Middle frontal gyrus (tissue), 1 donor: Measurements from ENCODE around the gene SMIM24.
A peak's percentile ranks its signal among the peaks of the same experiment; 100 is the strongest.

Source experiments
- DNase-seq: peaks from one replicate; pipeline ENCODE4 v3.0.0-alpha.2; 2015; ENCODE audit warnings: low spot score; ENCODE audit errors: extremely low spot score

SMIM24 gene

DNA sequence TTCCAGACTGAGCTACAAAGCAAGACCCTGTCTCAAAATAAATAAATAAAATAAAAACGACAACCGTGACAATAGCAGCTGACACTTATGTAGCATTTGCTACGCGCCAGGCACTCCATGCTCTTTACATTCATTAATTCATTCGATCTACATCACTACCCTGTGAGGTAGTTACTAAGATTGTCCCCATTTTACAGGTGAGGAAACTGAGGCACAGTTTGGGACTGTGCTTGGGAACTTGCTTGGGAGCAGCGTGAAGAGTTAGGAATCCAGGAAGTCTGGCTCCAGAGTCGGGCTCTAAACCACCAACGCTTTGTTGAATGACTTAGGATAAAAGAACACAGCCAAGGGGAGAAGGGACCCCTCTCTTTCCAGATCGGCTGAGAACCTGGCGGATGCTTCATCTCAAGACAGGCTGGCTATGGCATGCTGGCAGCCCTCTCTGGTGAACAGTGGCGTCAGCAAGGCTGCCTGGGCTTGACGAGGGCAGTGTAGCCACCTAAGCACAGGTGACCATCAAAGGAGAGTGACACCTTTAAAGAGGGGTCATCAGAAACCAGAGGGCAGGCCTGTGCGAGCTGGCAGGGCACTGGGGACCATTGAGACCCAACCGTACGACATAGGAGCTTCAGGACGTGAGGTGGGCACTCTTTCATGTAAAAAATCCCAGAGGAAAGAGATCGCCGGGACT is 19.6 kb upstream of the SMIM24 start:
- no peak for DNase-seq

GRCh38 chr19:3497757-3498520 is 17.6 kb upstream of the SMIM24 start:
- no peak for DNase-seq

DNA sequence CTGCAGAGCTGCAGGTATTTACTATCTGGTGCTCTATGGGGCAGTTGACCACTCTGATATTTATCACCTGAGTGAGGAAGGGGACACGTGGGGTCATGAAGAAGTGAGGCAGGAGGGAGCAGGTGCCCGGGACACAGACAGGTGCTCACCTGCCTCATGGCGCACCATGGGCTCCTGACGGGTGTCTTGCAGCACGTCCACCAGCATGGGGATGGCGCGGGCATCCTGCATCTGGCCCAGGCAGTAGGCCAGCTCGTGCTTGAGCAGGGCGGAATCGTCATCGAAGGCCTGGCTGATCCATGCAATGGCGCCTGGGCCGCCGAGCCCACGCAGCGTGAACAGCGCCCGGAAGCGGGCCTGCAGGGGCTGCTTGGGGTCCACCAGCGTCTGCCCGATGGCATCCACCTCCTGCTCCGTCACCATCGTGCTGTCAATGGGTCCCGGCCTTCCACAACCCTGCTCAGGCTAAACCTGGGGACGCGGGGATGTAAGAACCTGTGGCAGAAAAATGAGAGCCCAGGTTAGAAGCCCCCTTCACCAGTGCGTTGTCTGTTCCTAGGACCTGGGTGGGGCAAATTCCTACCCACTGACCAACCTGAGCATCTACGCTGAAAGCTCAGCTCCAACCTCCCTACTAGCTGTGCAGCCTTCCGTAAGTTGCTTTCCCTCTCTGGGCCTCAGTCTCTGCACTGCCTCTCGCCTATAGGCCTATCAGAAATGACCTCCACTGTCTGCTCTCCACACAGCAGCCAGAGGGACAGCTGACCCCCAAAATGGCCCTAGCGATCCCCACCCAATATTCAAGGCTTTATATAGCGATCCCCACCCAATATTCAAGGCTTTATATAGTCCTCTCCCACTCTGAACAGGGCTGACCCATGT is 16.3 kb upstream of the SMIM24 start:
- no peak for DNase-seq

DNA sequence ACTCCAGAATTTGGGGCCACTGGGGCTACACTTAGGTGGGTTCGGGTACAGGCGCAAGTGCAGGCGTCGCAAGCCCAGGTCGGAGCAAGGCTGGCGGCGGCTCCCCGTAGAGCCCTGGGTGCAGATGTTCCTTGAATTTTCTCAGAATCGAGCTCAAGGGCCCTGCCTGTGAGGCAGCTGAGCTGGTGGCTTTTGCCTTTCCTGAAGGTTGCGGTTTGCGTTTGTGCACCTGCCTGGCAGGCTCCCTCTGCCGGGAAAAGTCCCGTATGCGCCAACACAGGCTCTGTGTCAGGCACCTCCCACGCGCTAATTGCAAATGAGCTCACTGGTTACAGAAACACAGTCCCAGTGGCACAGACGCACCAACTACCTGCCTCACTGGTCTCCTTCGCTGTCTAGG is 14.2 kb upstream of the SMIM24 start:
- DNase-seq = no peak

- DNase-seq = peak; percentile 56
Observed at GRCh38 chr19:3494051-3494450, 13.7 kb upstream of the SMIM24 start.

DNA sequence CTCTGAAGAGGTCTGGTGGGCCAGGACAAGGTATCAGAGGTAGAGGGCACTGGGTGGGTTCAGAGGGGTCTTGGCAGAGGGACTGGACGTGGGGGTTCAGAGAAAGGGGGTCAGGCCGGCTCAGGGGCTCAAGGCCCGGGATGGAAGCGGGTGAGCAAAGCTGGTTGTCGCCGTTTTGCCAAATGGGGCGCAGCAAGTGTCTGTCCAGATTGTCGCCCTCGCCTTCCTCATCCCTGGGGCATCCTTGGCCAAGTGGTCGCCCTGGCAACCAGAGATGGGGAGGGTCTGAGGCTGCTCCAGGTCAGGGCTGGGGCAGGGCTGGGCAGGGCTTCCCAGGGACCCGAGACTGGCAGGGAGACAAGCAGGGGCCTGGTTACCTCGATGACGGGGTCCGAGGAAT is 13.3 kb upstream of the SMIM24 start:
- DNase-seq = no peak

- no peak for DNase-seq
Observed at GRCh38 chr19:3492919-3493318, 12.6 kb upstream of the SMIM24 start.

- DNase-seq = no peak
Observed at GRCh38 chr19:3492131-3492839, 12.0 kb upstream of the SMIM24 start.

DNA sequence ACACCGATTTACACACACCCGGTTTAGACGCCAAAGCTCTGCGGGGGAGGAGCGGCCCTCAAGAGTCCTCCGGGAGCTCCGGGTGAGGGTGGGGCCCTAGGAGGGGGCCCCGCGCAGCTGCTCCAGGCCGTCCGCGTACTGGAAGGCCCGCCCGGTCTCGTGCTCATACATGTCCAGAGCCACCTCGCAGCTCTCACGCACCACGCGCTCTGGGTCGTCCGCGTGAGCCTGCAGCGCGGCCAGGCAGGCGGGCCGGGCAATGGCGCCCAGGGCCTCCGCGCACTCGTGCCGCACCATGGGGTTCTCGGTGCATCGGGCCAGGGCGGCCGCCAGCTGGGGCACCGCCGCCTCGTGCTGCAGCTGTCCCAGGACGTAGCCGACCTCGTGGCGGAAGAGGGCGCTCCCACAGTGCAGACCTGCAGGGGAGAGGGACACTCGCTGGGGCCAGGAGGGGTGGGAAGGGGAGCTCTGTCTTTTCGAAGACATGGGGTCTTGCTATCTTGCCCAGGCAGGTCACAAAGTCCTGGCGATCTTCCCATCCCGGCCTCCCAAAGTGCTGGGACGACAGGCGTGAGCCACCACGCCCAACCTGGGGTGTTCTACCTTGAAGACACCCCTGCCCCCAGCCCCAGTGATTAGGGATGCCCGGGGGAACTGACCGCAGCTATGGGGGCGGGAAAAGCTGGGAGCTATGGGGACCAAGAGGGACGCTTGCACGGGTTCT is 11.2 kb upstream of the SMIM24 start:
- no peak for DNase-seq

GRCh38 chr19:3483226-3483628 is 2.9 kb upstream of the SMIM24 start, which contains the start of gene SMIM44:
TSS of gene SMIM44 (minus strand) at chr19:3483441. CDS start at chr19:3483403, 38 bp downstream.
- no peak for DNase-seq

DNA sequence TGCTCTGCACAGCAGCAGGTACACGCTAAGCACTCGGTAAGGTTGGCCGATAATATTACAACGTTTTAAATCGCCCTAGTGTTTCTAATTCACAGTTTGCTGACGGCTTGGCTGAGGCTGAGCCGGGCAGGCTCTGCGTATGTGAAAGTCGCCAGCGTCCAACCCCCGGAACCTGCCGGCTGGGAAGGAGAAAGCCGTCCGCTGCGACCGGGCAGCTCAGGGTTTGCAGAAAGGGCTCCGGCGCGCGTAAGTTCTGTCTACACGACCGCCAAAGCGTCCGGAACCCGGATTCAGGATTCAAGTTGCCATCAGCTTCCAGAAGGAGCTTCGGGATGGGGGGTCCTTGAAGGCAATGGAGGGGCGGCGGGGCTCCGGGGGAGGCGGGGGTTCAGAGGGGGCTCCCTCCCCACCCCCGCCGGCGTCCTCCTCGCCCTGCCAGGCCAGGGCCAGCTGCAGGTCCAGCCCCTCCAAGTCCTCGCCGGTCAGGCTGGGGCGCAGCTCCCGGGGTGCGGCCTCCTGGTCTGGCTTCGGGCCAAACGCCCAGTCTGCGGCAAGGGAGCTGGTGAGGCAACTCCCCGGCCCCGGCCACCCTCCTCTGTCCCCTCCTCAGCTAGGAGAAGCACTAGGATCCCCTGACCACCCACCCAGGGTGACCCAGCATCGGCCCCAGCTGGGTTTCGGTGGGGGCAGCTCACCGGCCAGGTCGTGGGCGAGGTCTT is 2.3 kb upstream of the SMIM24 start:
- no peak for DNase-seq

GRCh38 chr19:3481241-3482090 is 1.1 kb upstream of the SMIM24 start:
- DNase-seq = no peak

- DNase-seq = no peak
Observed at GRCh38 chr19:3479834-3480215, 500 bp downstream of the SMIM24 start.

GRCh38 chr19:3479177-3479833 is 1.0 kb downstream of the SMIM24 start:
- DNase-seq = no peak

DNA sequence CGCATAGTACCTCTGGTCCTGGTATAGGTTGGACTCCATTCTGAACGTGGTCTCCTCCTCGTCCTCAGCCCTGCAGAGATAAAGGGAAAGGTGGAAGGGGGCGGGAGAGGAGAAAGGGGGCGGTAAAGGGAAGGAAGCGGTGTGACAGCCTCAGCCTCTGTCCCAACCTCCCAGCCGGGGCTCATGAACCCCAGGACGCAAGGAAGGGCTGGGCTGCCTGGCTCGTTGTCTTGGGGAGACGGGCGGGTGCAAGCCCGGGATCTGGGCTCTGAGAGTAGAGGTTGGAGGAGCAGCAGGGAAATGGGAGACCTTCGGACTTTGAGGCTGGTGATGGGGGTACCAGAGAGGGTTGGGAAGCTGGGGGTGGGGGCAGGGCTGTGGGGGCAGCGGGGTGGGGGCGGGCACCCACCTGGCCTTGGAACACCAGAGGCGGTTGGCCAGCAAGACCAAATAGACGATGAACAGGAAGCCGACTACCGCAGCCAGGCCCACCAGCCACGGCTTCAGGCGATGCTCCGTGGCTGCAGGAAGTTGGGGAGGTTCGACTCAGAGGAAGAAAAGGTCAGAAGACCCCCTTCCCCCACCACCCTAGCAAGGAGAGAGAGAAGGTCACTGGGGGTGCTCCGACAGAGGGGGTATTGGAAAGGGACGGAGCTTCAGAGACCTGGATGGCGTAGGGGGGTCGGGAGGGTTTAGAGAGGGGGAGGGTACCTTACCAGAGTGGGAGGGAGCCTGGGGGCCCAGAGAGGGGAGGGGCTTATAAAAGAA is 1.7 kb downstream of the SMIM24 start:
- DNase-seq = no peak

- DNase-seq = no peak
Observed at GRCh38 chr19:3477951-3478350, 2.4 kb downstream of the SMIM24 start.

DNA sequence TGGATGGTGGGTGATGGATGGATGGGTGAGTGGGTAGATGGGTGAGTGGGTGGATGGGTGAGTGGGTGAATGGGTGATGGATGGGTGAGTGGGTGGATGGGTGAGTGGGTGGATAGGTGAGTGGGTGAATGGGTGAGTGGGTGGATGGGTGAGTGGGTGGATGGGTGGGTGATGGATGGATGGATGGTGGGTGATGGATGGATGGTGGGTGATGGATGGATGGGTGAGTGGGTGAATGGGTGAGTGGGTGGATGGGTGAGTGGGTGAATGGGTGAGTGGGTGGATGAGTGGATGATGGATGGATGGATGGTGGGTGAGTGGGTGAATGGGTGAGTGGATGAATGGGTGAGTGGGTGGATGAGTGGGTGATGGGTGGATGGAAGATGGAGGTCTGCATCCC is 2.8 kb downstream of the SMIM24 start:
- no peak for DNase-seq

DNA sequence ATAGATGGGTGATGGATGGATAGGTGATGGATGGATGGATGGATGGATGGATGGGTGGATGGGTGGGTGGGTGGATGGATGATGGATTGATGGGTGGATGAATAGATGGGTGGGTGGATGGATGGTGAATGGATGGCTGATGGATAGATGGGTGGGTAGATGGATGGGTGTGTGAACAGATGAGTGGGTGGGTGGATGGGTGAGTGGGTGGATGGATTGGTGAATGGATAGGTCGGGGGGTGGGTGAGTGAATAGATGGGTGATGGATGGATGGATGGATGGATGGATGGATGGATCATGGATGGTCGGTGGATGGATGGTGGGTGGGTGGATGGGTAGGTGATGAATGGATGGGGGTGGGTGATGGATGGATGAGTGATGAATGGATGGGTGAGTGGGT is 3.5 kb downstream of the SMIM24 start:
- DNase-seq = no peak
